HCT116 (cell line): ENCODE results near the gene SAMD4A. TPM values are rescaled to one million over a fixed set of nuclear protein-coding genes. Genes with fewer than 3 reads are reported as not detected.

Experiments used
- ATAC-seq: fragments of 200-7000 bp; cut with Tn5 transposase; 2 replicates; pipeline ENCODE4 v1.9.1; 2020; ENCODE audit warnings: mild to moderate bottlenecking, moderate library complexity
- BruUV-seq: library from RNA; stranded (reverse); fragments of 400-500 nt; replicated peaks from 2 replicates; lab custom pipeline; 2021; lab: Mats Ljungman, UMichigan
- CTCF ChIA-PET: fragments of 300-600 bp; sonication (Branson Sonifier 250); formaldehyde crosslinking; loops from one replicate; lab custom pipeline; 2021; ENCODE audit warnings: antibody characterized with exemption; lab: Charles Lee
- POLR2A ChIA-PET: fragments of 300-600, 350-600 bp; sonication (Branson Sonifier 250); formaldehyde crosslinking; loops from one replicate; lab custom pipeline; 2021; ENCODE audit warnings: antibody characterized with exemption; lab: Charles Lee
- RAD21 ChIA-PET, 2 experiments: fragments of 300-600 bp; sonication (Branson Sonifier 250); formaldehyde crosslinking; loops; one replicate each; lab custom pipeline; 2023; ENCODE audit warnings: low total read pairs in 2 of 2; ENCODE audit not compliant: uncharacterized antibody in 2 of 2, unreplicated experiment in 2 of 2, low non-redundant PET in 1 of 2; lab: Charles Lee
- DNase-seq: peaks from one replicate; pipeline ENCODE4 v3.0.0-alpha.2; 2010; ENCODE audit warnings: low read depth, low spot score
- H2AFZ ChIP-seq: fragments of 200-600 bp; shearing (Covaris generic), sonication (generic); 2 replicates; pipeline ENCODE4 v1.6.1; 2017; ENCODE audit warnings: low read depth, mixed run types, mixed read lengths, antibody characterized with exemption, low read length; ENCODE audit not compliant: poor library complexity, severe bottlenecking
- H3K27ac ChIP-seq: 2 replicates; pipeline ENCODE4 v1.5.1; 2012; ENCODE audit warnings: low read depth, low read length
- H3K27me3 ChIP-seq: fragments of 200-600 bp; sonication (generic); 2 replicates; pipeline ENCODE4 v1.6.1; 2016; ENCODE audit warnings: mixed run types, low read length, mixed read lengths; ENCODE audit not compliant: insufficient read depth
- H3K36me3 ChIP-seq, 2 experiments: fragments of 200-500 bp in 1 of 2; fragments of 200-600 bp in 1 of 2; sonication (Bioruptor generic) in 1 of 2; sonication (generic) in 1 of 2; 2 replicates each; pipeline versions ENCODE4 v1.5.1 to v1.6.1; 2014 to 2016; ENCODE audit warnings: low read length in 2 of 2, inconsistent platforms in 1 of 2, mixed read lengths in 1 of 2, mixed run types in 1 of 2; ENCODE audit not compliant: insufficient read depth in 2 of 2, control insufficient read depth in 1 of 2
- H3K4me1 ChIP-seq, 2 experiments: fragments of 200-600 bp in 1 of 2; sonication (generic) in 1 of 2; 2 replicates each; pipeline versions ENCODE4 v1.5.1 to v1.6.1; 2012 to 2017; ENCODE audit warnings: low read length in 2 of 2, inconsistent platforms in 1 of 2, mild to moderate bottlenecking in 1 of 2, mixed read lengths in 1 of 2, mixed run types in 1 of 2, moderate library complexity in 1 of 2; ENCODE audit not compliant: insufficient read depth in 2 of 2, control insufficient read depth in 1 of 2
- H3K4me2 ChIP-seq: fragments of 200-600 bp; sonication (generic); 2 replicates; pipeline ENCODE4 v1.6.1; 2017; ENCODE audit warnings: mixed run types, low read length, mixed read lengths
- H3K4me3 ChIP-seq, 2 experiments: fragments of 200-600 bp in 1 of 2; sonication (generic) in 1 of 2; replicated peaks in 1 of 2; 2 replicates each; pipeline ENCODE4 v1.5.1; 2011 to 2016; ENCODE audit warnings: low read length in 2 of 2, control low read depth in 1 of 2, low read depth in 1 of 2, mild to moderate bottlenecking in 1 of 2, mixed read lengths in 1 of 2, mixed run types in 1 of 2
- H3K79me2 ChIP-seq: fragments of 200-600 bp; sonication (generic); 2 replicates; pipeline ENCODE4 v1.6.1; 2017; ENCODE audit warnings: mild to moderate bottlenecking, mixed run types, low read length, moderate library complexity, mixed read lengths; ENCODE audit not compliant: insufficient read depth
- H3K9ac ChIP-seq: fragments of 200-600 bp; sonication (generic); 2 replicates; pipeline ENCODE4 v1.6.1; 2016; ENCODE audit warnings: low read length, mixed read lengths
- H3K9me2 ChIP-seq: fragments of 200-600 bp; sonication (generic), shearing (Covaris generic); 2 replicates; pipeline ENCODE4 v1.6.1; 2017; ENCODE audit warnings: mixed run types, mild to moderate bottlenecking, moderate library complexity; ENCODE audit not compliant: insufficient read depth
- H3K9me3 ChIP-seq, 2 experiments: fragments of 200-500 bp in 1 of 2; fragments of 200-600 bp in 1 of 2; sonication (Bioruptor generic) in 1 of 2; sonication (generic) in 1 of 2; 2 replicates each; pipeline ENCODE4 v1.6.1; 2014 to 2017; ENCODE audit warnings: low read length in 2 of 2, mixed read lengths in 2 of 2, inconsistent platforms in 1 of 2, low read depth in 1 of 2, mild to moderate bottlenecking in 1 of 2, mixed run types in 1 of 2, moderate library complexity in 1 of 2; ENCODE audit not compliant: control insufficient read depth in 1 of 2, insufficient read depth in 1 of 2
- H4K20me1 ChIP-seq: fragments of 200-600 bp; sonication (generic), shearing (Covaris generic); 2 replicates; pipeline ENCODE4 v1.6.1; 2017; ENCODE audit warnings: mixed run types, mild to moderate bottlenecking, moderate library complexity; ENCODE audit not compliant: insufficient read depth
- EZH2phosphoT487 ChIP-seq: fragments of 200-600 bp; IDR thresholded peaks from 2 replicates; pipeline ENCODE4 v1.6.1; 2018; ENCODE audit warnings: antibody characterized with exemption, borderline replicate concordance
- REST ChIP-seq: IDR thresholded peaks from 2 replicates; pipeline ENCODE4 v1.6.1; 2012; ENCODE audit warnings: low read depth
- SRF ChIP-seq: IDR thresholded peaks from 2 replicates; pipeline ENCODE4 v1.6.1; 2012; ENCODE audit warnings: low read depth
- ZFX ChIP-seq: fragments of 450-650 bp; IDR thresholded peaks from 2 replicates; pipeline ENCODE4 v1.6.1; 2017
- intact Hi-C: fragments of 100-400 bp; cut with micrococcal nuclease; formaldehyde crosslinking; loops from 2 replicates; pipeline ENCODE4 v1.10.0; 2022
- total RNA-seq: library from RNA; stranded (reverse); gene quantifications from one replicate; pipeline ENCODE4 v1.2.1, GENCODE V29; 2021; ENCODE audit not compliant: unreplicated experiment

SAMD4A gene
- total RNA-seq, 1 experiment from 2014 or later = 9.0 TPM

- H3K4me3 ChIP-seq = peak overlapping the region; percentile 61 to 73
- H3K9me3 ChIP-seq = peaks cover 1 to 7% of the 10 kb centered on the region in 2 experiments; a peak in 2 of 4 replicates
- H3K79me2 ChIP-seq = peaks cover 20% of the 10 kb centered on the region; the same call in 1 of the 2 replicates
- intact Hi-C loops = loop anchor here (5.0 kb wide), 1 partner anchor 84 kb away; no protein-coding TSS in a partner anchor
- ATAC-seq (no peak), DNase-seq (no peak)
- peak overlapping the region; percentile 96 for H3K4me2 ChIP-seq
- ChIA-PET RAD21 (interaction anchor here (0.7 to 2.3 kb wide), 2 partner anchors 12 to 206 kb away, joined by 3 to 10 read pairs; no protein-coding TSS in a partner anchor), CTCF (interaction anchor here (1.2 kb wide), 1 partner anchor 206 kb away, joined by 3 read pairs; no protein-coding TSS in a partner anchor), POLR2A (interaction anchor here (1.4 kb wide), 1 partner anchor 123 kb away, joined by 5 read pairs; no protein-coding TSS in a partner anchor)
- peaks cover 0 to 14% of the 10 kb centered on the region in 2 experiments; a peak in 2 of 4 replicates for H3K36me3 ChIP-seq
- no TSS peak for BruUV-seq
- no peaks in the 10 kb centered on the region for H3K9me2 ChIP-seq
- H3K27ac ChIP-seq = peak overlapping the region; percentile 74
- no peaks in the 10 kb centered on the region for H3K27me3 ChIP-seq
- no peak overlapping the region for H2AFZ ChIP-seq
- peaks cover 10 to 50% of the 10 kb centered on the region in 2 experiments for H3K4me1 ChIP-seq
- TF ChIP-seq ZFX = peak; percentile 27; the same call in 1 of the 2 replicates
- no peak for TF ChIP-seq REST
- TF ChIP-seq EZH2phosphoT487 = no peak
- no peak for TF ChIP-seq SRF
- no peaks in the 10 kb centered on the region for H4K20me1 ChIP-seq
- H3K9ac ChIP-seq = peak overlapping the region; percentile 76
These were observed 972 bp downstream of the SAMD4A start for GRCh38 chr14:54567639-54568561.
